HL-60 (cell line): ENCODE results near the gene E4F1.

Experiments used
- CTCF ChIP-seq: IDR thresholded peaks from one replicate; pipeline ENCODE4 v1.5.1; 2011; ENCODE audit warnings: low read length, control low read depth, inconsistent platforms; ENCODE audit not compliant: insufficient read depth
- GABPA ChIP-seq: IDR thresholded peaks from 2 replicates; pipeline ENCODE4 v1.6.1; 2012; ENCODE audit warnings: low read depth
- POLR2AphosphoS5 ChIP-seq: IDR thresholded peaks from 2 replicates; pipeline ENCODE4 v1.6.1; 2012; ENCODE audit warnings: low read depth
- SPI1 ChIP-seq: IDR thresholded peaks from 2 replicates; pipeline ENCODE4 v1.6.1; 2012; ENCODE audit warnings: low read depth, mild to moderate bottlenecking, borderline replicate concordance
- TF ChIP-seq, protein P1 (sequence below): IDR thresholded peaks from 2 replicates; pipeline ENCODE4 v1.6.1; 2012; ENCODE audit warnings: low read depth; ENCODE audit not compliant: insufficient replicate concordance

- no peak for TF ChIP-seq POLR2AphosphoS5
- no peak for TF ChIP-seq CTCF
- TF ChIP-seq, protein P1, sequence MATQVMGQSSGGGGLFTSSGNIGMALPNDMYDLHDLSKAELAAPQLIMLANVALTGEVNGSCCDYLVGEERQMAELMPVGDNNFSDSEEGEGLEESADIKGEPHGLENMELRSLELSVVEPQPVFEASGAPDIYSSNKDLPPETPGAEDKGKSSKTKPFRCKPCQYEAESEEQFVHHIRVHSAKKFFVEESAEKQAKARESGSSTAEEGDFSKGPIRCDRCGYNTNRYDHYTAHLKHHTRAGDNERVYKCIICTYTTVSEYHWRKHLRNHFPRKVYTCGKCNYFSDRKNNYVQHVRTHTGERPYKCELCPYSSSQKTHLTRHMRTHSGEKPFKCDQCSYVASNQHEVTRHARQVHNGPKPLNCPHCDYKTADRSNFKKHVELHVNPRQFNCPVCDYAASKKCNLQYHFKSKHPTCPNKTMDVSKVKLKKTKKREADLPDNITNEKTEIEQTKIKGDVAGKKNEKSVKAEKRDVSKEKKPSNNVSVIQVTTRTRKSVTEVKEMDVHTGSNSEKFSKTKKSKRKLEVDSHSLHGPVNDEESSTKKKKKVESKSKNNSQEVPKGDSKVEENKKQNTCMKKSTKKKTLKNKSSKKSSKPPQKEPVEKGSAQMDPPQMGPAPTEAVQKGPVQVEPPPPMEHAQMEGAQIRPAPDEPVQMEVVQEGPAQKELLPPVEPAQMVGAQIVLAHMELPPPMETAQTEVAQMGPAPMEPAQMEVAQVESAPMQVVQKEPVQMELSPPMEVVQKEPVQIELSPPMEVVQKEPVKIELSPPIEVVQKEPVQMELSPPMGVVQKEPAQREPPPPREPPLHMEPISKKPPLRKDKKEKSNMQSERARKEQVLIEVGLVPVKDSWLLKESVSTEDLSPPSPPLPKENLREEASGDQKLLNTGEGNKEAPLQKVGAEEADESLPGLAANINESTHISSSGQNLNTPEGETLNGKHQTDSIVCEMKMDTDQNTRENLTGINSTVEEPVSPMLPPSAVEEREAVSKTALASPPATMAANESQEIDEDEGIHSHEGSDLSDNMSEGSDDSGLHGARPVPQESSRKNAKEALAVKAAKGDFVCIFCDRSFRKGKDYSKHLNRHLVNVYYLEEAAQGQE = no peak
- TF ChIP-seq SPI1 = no peak
- TF ChIP-seq GABPA = no peak
Observed at GRCh38 chr16:2280461-2280860, 57.1 kb downstream of the E4F1 start.
